Parathyroid adenoma (tissue), 2 donors: ENCODE measurements around the gene CLK2.

Source experiments
- H2AFZ ChIP-seq: fragments of 300-600 bp; sonication (generic); one replicate; pipeline ENCODE4 v1.7.0; 2017; ENCODE audit warnings: antibody characterized with exemption, mild to moderate bottlenecking
- H3K27ac ChIP-seq: fragments of 300-600 bp; sonication (generic); one replicate; pipeline ENCODE4 v1.7.0; 2017
- H3K27me3 ChIP-seq: fragments of 300-600 bp; sonication (generic); one replicate; pipeline ENCODE4 v1.7.0; 2017; ENCODE audit warnings: low read length; ENCODE audit not compliant: control insufficient read depth, insufficient read depth
- H3K36me3 ChIP-seq: fragments of 300-600 bp; sonication (generic); one replicate; pipeline ENCODE4 v1.7.0; 2017; ENCODE audit warnings: low read length; ENCODE audit not compliant: control insufficient read depth, insufficient read depth
- H3K4me1 ChIP-seq: fragments of 300-600 bp; sonication (generic); one replicate; pipeline ENCODE4 v1.7.0; 2017; ENCODE audit warnings: control low read depth
- H3K4me2 ChIP-seq: fragments of 300-600 bp; sonication (generic); one replicate; pipeline ENCODE4 v1.7.0; 2017; ENCODE audit warnings: low read length
- H3K4me3 ChIP-seq: fragments of 300-600 bp; sonication (generic); one replicate; pipeline ENCODE4 v1.7.0; 2017; ENCODE audit warnings: low read depth, low read length
- H3K79me2 ChIP-seq: fragments of 300-600 bp; sonication (generic); one replicate; pipeline ENCODE4 v1.7.0; 2017; ENCODE audit warnings: control low read depth
- H3K9ac ChIP-seq: fragments of 300-600 bp; sonication (generic); one replicate; pipeline ENCODE4 v1.7.0; 2017; ENCODE audit warnings: mild to moderate bottlenecking
- H3K9me3 ChIP-seq: fragments of 300-600 bp; sonication (generic); one replicate; pipeline ENCODE4 v1.7.0; 2017; ENCODE audit warnings: low read length; ENCODE audit not compliant: control insufficient read depth
- TF ChIP-seq, protein P1 (sequence below): fragments of 300-600 bp; sonication (generic); IDR thresholded peaks from one replicate; pipeline ENCODE4 v1.7.0; 2017; ENCODE audit warnings: antibody characterized with exemption, mild to moderate bottlenecking
- donor health status: primary hyperparathyroidism.

CLK2 gene

GRCh38 chr1:155297384-155297783, 24.1 kb upstream of the CLK2 start:
- H3K4me1 ChIP-seq = no peaks in the 10 kb centered on the region
- no peak overlapping the region for H3K27ac ChIP-seq
- H3K9ac ChIP-seq = no peak overlapping the region
- no peak overlapping the region for H3K4me2 ChIP-seq
- no peaks in the 10 kb centered on the region for H3K36me3 ChIP-seq
- no peaks in the 10 kb centered on the region for H3K27me3 ChIP-seq
- no peak overlapping the region for H2AFZ ChIP-seq
- TF ChIP-seq, protein P1, sequence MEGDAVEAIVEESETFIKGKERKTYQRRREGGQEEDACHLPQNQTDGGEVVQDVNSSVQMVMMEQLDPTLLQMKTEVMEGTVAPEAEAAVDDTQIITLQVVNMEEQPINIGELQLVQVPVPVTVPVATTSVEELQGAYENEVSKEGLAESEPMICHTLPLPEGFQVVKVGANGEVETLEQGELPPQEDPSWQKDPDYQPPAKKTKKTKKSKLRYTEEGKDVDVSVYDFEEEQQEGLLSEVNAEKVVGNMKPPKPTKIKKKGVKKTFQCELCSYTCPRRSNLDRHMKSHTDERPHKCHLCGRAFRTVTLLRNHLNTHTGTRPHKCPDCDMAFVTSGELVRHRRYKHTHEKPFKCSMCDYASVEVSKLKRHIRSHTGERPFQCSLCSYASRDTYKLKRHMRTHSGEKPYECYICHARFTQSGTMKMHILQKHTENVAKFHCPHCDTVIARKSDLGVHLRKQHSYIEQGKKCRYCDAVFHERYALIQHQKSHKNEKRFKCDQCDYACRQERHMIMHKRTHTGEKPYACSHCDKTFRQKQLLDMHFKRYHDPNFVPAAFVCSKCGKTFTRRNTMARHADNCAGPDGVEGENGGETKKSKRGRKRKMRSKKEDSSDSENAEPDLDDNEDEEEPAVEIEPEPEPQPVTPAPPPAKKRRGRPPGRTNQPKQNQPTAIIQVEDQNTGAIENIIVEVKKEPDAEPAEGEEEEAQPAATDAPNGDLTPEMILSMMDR = no peak
- no peaks in the 10 kb centered on the region for H3K9me3 ChIP-seq
- no peaks in the 10 kb centered on the region for H3K79me2 ChIP-seq
- no peak overlapping the region for H3K4me3 ChIP-seq

GRCh38 chr1:155296661-155297060, 23.4 kb upstream of the CLK2 start:
- no peaks in the 10 kb centered on the region for H3K27me3 ChIP-seq

GRCh38 chr1:155295942-155296267, 22.6 kb upstream of the CLK2 start:
- H3K4me2 ChIP-seq = no peak overlapping the region
- TF ChIP-seq, protein P1 = no peak

More at GRCh38 chr1:155296661-155297060, 23.4 kb upstream of the CLK2 start:
- no peak overlapping the region for H3K4me2 ChIP-seq
- no peaks in the 10 kb centered on the region for H3K79me2 ChIP-seq
- H3K9me3 ChIP-seq = no peaks in the 10 kb centered on the region
- H3K4me1 ChIP-seq = no peaks in the 10 kb centered on the region
- H3K4me3 ChIP-seq = no peak overlapping the region
- H3K9ac ChIP-seq = no peak overlapping the region
- no peak overlapping the region for H2AFZ ChIP-seq
- no peak overlapping the region for H3K27ac ChIP-seq
- H3K36me3 ChIP-seq = no peaks in the 10 kb centered on the region
- TF ChIP-seq, protein P1 = no peak

DNA sequence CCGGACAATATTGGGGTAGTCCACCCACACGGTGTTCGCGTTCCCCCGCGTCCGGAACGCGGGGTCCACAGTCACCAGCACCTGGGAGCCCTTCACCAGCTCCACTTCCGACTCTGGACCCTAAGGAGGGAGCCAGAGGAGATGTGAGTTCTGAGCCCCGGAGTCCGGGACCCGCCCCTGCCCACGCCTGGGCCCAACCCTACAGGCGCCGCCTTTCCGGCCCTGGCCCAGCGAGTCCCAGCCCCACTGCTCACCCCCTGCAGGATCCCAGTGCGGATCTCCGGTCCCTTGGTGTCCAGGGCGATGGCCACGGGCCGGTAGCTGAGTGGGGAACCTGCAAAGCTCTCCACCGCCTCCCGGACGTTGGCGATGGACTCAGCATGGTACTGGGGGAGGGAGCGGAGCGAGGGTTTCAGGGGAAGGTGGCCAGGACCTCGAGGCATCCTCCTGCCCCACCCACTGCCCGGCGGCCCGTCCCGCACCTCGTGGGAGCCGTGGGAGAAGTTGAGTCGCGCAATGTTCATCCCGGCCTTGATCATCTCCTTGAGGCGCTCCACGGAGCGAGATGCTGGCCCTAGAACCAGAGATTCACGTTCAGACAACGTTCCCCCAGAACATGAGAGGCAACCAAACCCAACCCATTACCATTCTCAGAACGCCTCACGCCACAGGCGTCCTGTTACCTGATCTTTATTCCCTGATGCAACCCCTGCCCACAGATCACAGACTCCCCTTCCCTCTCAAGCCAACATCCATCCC, 22.1 kb upstream of the CLK2 start:
- Histone ChIP-seq H3K4me2 (no peak overlapping the region), H3K79me2 (no peaks in the 10 kb centered on the region), H3K9me3 (no peaks in the 10 kb centered on the region), H3K4me1 (no peaks in the 10 kb centered on the region), H2AFZ (peak overlapping the region; percentile 58), H3K4me3 (no peak overlapping the region), H3K27me3 (no peaks in the 10 kb centered on the region), H3K27ac (no peak overlapping the region), H3K36me3 (no peaks in the 10 kb centered on the region), H3K9ac (no peak overlapping the region)
- TF ChIP-seq, protein P1 = no peak

More at GRCh38 chr1:155295942-155296267, 22.6 kb upstream of the CLK2 start:
- Histone ChIP-seq H3K79me2 (no peaks in the 10 kb centered on the region), H3K9me3 (no peaks in the 10 kb centered on the region), H3K27me3 (no peaks in the 10 kb centered on the region), H3K36me3 (no peaks in the 10 kb centered on the region), H3K4me1 (no peaks in the 10 kb centered on the region), H3K9ac (no peak overlapping the region), H3K27ac (no peak overlapping the region), H2AFZ (no peak overlapping the region), H3K4me3 (no peak overlapping the region)
